ENCODE data around the gene ANHX.

GRCh38 chr12:133231001-133231400, 4.7 kb downstream of the ANHX start:
- TF ChIP-seq CTCF (conservative IDR thresholded peaks at IDR 0.05; ENCODE audit: low read depth, low read length) = no peak
- no peak for TF ChIP-seq EZH2 (IDR thresholded peaks at IDR 0.05; ENCODE audit: borderline replicate concordance, low read depth, low read length, poor library complexity, severe bottlenecking)
